GM19328 (cell line): ENCODE data around the gene RETREG1.
A peak's percentile ranks its signal among the peaks of the same experiment; 100 is the strongest.
"Not testable (repeated sequence)": the region's sequence is repeated elsewhere in the genome, so short reads cannot be mapped to it uniquely, and the experiment has no call there.

Source experiments
- ATAC-seq: cut with Tn5 transposase; IDR thresholded peaks from one replicate; pipeline ENCODE4 v1.9.1; 2021; ENCODE audit warnings: mild to moderate bottlenecking, moderate library complexity; ENCODE audit not compliant: unreplicated experiment

Gene RETREG1

GRCh38 chr5:16616536-16617273, at the start of gene RETREG1:
Gene RETREG1 (minus strand): TSS chr5:16616997. CDS start chr5:16616971, 26 bp downstream.
- peak; percentile 82 for ATAC-seq

- ATAC-seq = no peak
Measured at GRCh38 chr5:16666130-16666882, 49.5 kb upstream of the RETREG1 start.

- no peak for ATAC-seq
Measured at GRCh38 chr5:16665601-16666000, 48.8 kb upstream of the RETREG1 start.

GRCh38 chr5:16664368-16664767, 47.6 kb upstream of the RETREG1 start:
- ATAC-seq = no peak

- ATAC-seq = no peak
Measured at GRCh38 chr5:16663840-16664239, 47.0 kb upstream of the RETREG1 start.

GRCh38 chr5:16661713-16662112, 44.9 kb upstream of the RETREG1 start:
- ATAC-seq = no peak

GRCh38 chr5:16660982-16661381, 44.2 kb upstream of the RETREG1 start:
- no peak for ATAC-seq

- ATAC-seq = no peak
Measured at GRCh38 chr5:16659536-16659935, 42.7 kb upstream of the RETREG1 start.

GRCh38 chr5:16656561-16657191, 39.9 kb upstream of the RETREG1 start:
- no peak for ATAC-seq

- no peak for ATAC-seq
Measured at GRCh38 chr5:16654647-16655334, 38.0 kb upstream of the RETREG1 start.

- not testable (repeated sequence) for ATAC-seq
Measured at GRCh38 chr5:16648739-16649138, 31.9 kb upstream of the RETREG1 start.

- no peak for ATAC-seq
Measured at GRCh38 chr5:16644301-16644889, 27.6 kb upstream of the RETREG1 start.

- ATAC-seq = no peak
Measured at GRCh38 chr5:16642867-16643266, 26.1 kb upstream of the RETREG1 start.

GRCh38 chr5:16639206-16639605, 22.4 kb upstream of the RETREG1 start:
- ATAC-seq = no peak

- no peak for ATAC-seq
Measured at GRCh38 chr5:16628376-16628775, 11.6 kb upstream of the RETREG1 start.

- ATAC-seq = no peak
Measured at GRCh38 chr5:16626696-16627264, 10.0 kb upstream of the RETREG1 start.

- ATAC-seq = no peak
Measured at GRCh38 chr5:16625096-16625495, 8.3 kb upstream of the RETREG1 start.

- no peak for ATAC-seq
Measured at GRCh38 chr5:16619136-16619535, 2.3 kb upstream of the RETREG1 start.

GRCh38 chr5:16618138-16618897, 1.5 kb upstream of the RETREG1 start:
- ATAC-seq = no peak
